ENCODE measurements around the gene POFUT2. TPM values are rescaled to one million over a fixed set of nuclear protein-coding genes. Genes with fewer than 3 reads are reported as not detected.
"Not testable (repeated sequence)": the region's sequence is repeated elsewhere in the genome, so short reads cannot be mapped to it uniquely, and the experiment has no call there.

POFUT2 gene
- total RNA-seq, 4 donors from 2014 or later: 10.7 to 46.9 (median 20.0) TPM

DNA sequence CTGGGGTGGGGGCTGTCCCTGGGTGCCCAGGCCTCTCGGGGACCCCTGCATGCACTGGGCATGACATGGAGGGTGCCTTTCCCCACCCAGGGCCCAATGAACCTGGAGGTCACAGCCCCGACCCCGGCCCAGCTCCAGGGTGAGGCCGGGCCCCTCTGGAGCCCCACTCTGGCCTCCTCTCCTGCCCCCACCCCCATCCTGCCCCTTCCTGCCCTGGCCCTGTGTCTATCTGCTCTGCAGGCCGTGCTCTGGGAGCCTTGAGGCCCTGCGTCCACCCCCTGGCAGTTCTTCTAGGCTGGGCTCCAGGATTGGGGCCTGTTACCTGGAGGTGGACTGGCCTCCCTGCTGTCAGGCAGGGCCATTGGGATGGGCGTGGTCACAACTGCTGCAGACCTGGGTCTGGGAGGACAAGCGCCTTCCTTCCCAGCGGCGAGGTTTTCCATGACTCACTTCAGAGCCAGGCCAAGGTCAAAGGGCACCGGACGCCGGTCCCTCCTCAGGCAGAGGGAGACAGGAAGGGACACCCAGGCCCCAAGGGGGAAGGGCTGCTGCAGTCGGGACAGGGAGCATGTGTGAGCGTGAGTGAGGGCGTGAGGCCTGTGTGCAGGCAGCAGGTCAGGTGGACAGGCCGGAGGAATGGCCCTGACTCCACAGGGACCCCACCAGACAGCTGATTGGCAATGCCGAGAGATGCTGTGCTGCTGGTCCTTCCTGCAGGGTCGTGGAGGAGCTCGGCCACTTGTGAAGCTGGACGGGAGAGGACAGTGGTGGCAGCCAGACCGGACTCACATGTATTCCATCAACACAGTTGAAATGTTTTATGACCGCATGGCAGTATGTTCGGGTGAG lies 31.1 kb upstream of the POFUT2 start:
- Histone ChIP-seq H3K36me3 (no peaks in the 10 kb centered on the region), H3K4me3 (no peak overlapping the region), H3K9me3 (no peaks in the 10 kb centered on the region), H3K4me1 (peaks cover 49% of the 10 kb centered on the region), H3K27me3 (peaks cover 6% of the 10 kb centered on the region), H3K27ac (peak overlapping the region; percentile 63)
- TF ChIP-seq, protein P1, sequence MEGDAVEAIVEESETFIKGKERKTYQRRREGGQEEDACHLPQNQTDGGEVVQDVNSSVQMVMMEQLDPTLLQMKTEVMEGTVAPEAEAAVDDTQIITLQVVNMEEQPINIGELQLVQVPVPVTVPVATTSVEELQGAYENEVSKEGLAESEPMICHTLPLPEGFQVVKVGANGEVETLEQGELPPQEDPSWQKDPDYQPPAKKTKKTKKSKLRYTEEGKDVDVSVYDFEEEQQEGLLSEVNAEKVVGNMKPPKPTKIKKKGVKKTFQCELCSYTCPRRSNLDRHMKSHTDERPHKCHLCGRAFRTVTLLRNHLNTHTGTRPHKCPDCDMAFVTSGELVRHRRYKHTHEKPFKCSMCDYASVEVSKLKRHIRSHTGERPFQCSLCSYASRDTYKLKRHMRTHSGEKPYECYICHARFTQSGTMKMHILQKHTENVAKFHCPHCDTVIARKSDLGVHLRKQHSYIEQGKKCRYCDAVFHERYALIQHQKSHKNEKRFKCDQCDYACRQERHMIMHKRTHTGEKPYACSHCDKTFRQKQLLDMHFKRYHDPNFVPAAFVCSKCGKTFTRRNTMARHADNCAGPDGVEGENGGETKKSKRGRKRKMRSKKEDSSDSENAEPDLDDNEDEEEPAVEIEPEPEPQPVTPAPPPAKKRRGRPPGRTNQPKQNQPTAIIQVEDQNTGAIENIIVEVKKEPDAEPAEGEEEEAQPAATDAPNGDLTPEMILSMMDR (IDR thresholded peaks at IDR 0.05): no peak
- no peak for TF ChIP-seq POLR2A (IDR thresholded peaks at IDR 0.05)
- TF ChIP-seq POLR2AphosphoS5 (IDR thresholded peaks at IDR 0.05): peak in 1 of 3 donors; percentile 46
- WGBS: 74% methylated on average over 19 of the region's 24 CpGs
- DNase-seq (ENCODE audit: low spot score in 2 of 2): peak; percentile 79 to 85

DNA sequence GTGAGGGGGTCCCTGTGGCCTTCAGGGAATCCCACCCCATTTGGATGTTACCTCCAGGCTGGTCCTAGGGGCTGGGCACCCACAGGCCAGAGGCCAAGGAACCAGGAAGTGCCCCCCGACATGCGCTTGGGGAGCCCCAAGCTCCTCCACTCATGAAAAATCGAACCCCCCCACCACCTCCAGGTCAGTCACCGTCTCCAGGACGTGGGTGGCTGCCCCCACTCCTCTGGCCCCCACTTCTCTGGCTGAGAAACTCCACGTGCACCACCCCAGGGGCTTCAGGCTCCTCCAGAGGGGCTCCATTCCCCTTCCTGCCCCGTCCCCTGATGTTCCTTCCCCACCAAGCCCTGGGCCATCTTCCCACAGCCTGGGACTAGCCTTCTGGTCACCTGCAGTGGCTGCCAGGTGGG lies 30.5 kb upstream of the POFUT2 start:
- H3K36me3 ChIP-seq: no peaks in the 10 kb centered on the region
- WGBS: 80% methylated on average over 1 of the region's 7 CpGs
- peak overlapping the region; percentile 63 for H3K27ac ChIP-seq
- H3K4me1 ChIP-seq: peaks cover 43% of the 10 kb centered on the region
- H3K9me3 ChIP-seq: no peaks in the 10 kb centered on the region
- TF ChIP-seq EP300 (IDR thresholded peaks at IDR 0.05) (no peak), POLR2A (IDR thresholded peaks at IDR 0.05) (no peak), POLR2AphosphoS5 (IDR thresholded peaks at IDR 0.05) (no peak)
- TF ChIP-seq, protein P1 (IDR thresholded peaks at IDR 0.05): no peak
- no peak for DNase-seq (ENCODE audit: low spot score in 2 of 2)
- peaks cover 3% of the 10 kb centered on the region for H3K27me3 ChIP-seq
- H3K4me3 ChIP-seq: no peak overlapping the region

DNA sequence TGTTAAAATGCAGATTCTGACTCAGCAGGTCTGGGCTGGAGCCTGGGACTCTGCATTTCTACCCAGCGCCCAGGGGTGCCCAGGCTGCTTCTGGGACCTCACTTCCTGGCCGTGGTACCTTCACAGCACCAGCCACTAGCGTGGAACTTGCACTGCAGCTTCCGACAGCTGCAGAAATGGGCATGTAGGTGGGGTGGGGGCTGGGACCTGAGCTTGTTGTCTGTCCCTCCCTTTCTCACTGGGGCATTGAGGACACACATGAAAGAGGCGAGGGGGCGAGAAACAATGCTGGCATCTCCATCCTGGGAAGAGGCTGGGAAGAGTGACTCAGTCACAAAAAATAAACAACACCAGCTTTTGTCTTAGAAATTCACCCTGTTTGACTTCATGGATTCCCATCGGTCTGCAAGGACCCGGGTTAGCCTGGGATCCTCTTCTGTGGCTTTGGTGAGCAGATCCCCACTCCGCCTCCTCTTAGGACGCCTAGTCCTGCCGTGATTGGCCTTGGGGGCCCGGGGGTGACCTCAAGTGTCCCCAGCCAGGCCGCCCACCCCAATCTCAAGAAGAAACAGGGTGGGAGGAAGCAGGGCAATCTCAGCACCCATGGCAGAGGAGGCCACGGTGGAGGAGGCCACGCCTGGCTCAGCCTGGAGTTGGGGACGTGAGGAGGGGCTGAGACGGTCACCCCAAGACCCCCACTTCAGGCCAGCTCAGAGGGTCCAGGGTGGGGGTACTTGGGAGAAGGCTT lies 29.9 kb upstream of the POFUT2 start:
- Histone ChIP-seq H3K4me1 (peaks cover 38% of the 10 kb centered on the region), H3K27me3 (peaks cover 3% of the 10 kb centered on the region), H3K9me3 (no peaks in the 10 kb centered on the region), H3K4me3 (no peak overlapping the region), H3K36me3 (no peaks in the 10 kb centered on the region), H3K27ac (peak overlapping the region; percentile 63)
- DNase-seq (ENCODE audit: low spot score in 2 of 2): peak in 1 of 2 donors; percentile 59
- 62% methylated on average over 13 of the region's 17 CpGs for WGBS
- no peak for TF ChIP-seq POLR2AphosphoS5 (IDR thresholded peaks at IDR 0.05)
- TF ChIP-seq EP300 (IDR thresholded peaks at IDR 0.05): no peak
- TF ChIP-seq POLR2A (IDR thresholded peaks at IDR 0.05): no peak
- TF ChIP-seq, protein P1 (IDR thresholded peaks at IDR 0.05): no peak

DNA sequence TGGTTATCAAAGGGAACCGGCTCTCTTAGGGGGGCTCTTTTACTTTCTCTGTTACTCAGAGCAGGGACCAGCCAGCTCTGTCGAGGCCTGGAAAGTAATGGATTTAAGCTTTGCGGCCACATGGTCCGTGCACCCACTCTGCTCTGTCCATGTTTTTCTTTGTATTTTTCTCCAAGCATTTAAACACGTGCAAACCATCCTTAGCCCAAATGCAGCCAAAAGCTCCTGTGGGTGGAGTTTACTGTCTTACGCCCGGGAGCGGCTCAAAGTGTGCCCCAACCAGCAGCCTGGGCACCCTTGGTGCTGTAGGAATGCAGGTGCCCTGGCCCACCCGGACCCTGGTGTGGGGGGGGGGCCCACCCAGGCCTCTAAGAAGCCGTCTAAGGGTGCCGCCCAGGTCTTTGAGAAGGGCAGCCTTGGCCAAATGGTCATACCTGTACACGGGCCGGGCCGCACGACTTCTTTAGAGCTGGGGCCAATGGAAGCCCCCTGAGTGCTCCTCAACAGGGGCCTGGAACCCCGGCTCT lies 29.2 kb upstream of the POFUT2 start:
- Histone ChIP-seq H3K9me3 (no peaks in the 10 kb centered on the region), H3K27ac (peak overlapping the region; percentile 63), H3K4me1 (peaks cover 31% of the 10 kb centered on the region), H3K27me3 (peaks cover 3% of the 10 kb centered on the region), H3K36me3 (no peaks in the 10 kb centered on the region), H3K4me3 (no peak overlapping the region)
- 80% methylated on average over 14 of the region's 16 CpGs for WGBS
- TF ChIP-seq POLR2A (IDR thresholded peaks at IDR 0.05) (no peak), POLR2AphosphoS5 (IDR thresholded peaks at IDR 0.05) (no peak), EP300 (IDR thresholded peaks at IDR 0.05) (no peak)
- TF ChIP-seq, protein P1 (IDR thresholded peaks at IDR 0.05): no peak
- DNase-seq (ENCODE audit: low spot score in 2 of 2): peak in 1 of 2 donors; percentile 38

DNA sequence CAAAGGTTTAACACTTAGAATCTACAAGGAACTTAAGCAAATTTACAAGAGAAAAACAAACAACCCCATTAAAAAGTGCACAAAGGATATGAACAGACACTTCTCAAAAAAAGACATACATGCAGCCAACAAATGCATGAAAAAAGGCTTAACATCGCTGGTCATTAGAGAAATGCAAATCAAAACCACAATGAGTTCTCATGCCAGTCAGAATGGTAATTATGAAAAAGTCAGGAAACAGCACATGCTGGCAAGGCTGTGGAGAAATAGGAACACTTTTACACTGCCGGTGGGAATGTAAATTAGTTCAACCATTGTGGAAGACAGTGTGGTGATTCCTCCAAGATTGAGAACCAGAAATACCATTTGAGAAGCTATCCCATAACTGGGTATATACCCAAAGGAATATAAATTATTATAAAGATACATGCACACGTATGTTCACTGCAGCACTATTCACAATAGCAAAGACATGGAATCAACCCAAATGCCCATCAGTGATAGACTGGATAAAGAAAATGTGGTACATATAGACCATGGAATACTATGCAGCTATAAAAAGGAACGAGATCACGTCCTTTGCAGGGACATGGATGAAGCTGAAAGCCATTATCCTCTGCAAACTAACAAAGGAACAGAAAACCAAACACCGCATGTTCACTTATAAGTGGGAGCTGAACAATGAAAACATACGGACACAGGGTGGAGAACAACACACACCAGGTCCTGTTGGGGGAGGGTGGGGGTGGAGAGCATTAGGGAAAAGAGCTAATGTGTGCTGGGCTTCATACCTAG lies 28.2 kb upstream of the POFUT2 start:
- 50% methylated on average over 7 of the region's 7 CpGs for WGBS
- H3K27ac ChIP-seq, H3K4me3 ChIP-seq, H3K27me3 ChIP-seq, H3K9me3 ChIP-seq, H3K36me3 ChIP-seq: not testable (repeated sequence)
- H3K4me1 ChIP-seq: peaks cover 29% of the 10 kb centered on the region
- DNase-seq (ENCODE audit: low spot score in 2 of 2): peak in 1 of 2 donors; percentile 24
